Erythroblast (primary cell): ENCODE results near the gene UGGT1.

Source experiments
- GATA1 ChIP-seq: IDR thresholded peaks from 2 replicates; pipeline ENCODE4 v1.6.1; 2011; ENCODE audit warnings: low read depth, mild to moderate bottlenecking, control low read depth, low read length, moderate library complexity
- POLR2A ChIP-seq: IDR thresholded peaks from 2 replicates; pipeline ENCODE4 v1.6.1; 2011; ENCODE audit warnings: mild to moderate bottlenecking, low read length

DNA sequence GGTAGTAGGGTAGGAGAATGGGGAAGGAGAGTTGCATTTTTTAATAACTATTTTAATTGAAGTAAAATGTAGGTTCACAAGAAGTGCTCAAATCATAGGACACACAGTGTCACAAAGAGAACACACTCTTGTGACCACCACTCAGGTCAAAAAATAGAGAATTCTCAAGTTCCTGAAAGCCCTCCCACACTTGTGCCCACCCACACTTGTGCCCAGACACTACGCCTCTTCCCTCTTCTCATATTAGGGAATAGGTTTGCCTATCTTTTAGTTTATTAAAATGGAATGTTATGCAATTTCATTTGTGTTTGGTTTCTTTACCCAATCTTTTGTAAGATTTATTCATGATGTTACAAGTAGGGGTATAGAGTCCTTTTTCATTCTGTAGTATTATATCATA is 67.2 kb downstream of the UGGT1 start:
- no peak for TF ChIP-seq POLR2A
- TF ChIP-seq GATA1 = no peak
